K562 (cell line): ENCODE data around the gene ZBTB46. TPM values are rescaled to one million over a fixed set of nuclear protein-coding genes. Genes with fewer than 3 reads are reported as not detected.

Experiments used
- ATAC-seq: fragments of 200-7000 bp; cut with Tn5 transposase; 3 replicates; pipeline ENCODE4 v1.9.1; 2020; ENCODE audit warnings: moderate library complexity
- BruUV-seq: library from RNA; stranded (reverse); fragments of 400-500 nt; replicated peaks from 2 replicates; lab custom pipeline; 2021; lab: Mats Ljungman, UMichigan
- CTCF ChIA-PET: fragments of 300-600 bp; formaldehyde crosslinking; extraction: SDS; loops from one replicate; lab custom pipeline; 2021; ENCODE audit warnings: low intra/inter-chr PET ratio; lab: Yijun Ruan, JAX
- POLR2A ChIA-PET: fragments of 300-600, 350-650 bp; sonication (Branson Sonifier 250); formaldehyde crosslinking; extraction: SDS; loops from one replicate; lab custom pipeline; 2021; ENCODE audit warnings: antibody characterized with exemption, inconsistent platforms; lab: Yijun Ruan, JAX
- DNase-seq, 4 experiments: peaks; one replicate each; pipeline versions ENCODE4 v3.0.0 to v3.0.0-alpha.2; 2011 to 2018; ENCODE audit warnings: low spot score in 3 of 4, mixed read lengths in 3 of 4; ENCODE audit errors: extremely low read depth in 1 of 4
- FAIRE-seq: peaks from 2 replicates; lab custom pipeline; 2011; peaks lifted over from hg19 to GRCh38; lab: Jason Lieb, UNC
- H2AFZ ChIP-seq: 2 replicates; pipeline ENCODE4 v1.6.0; 2011; ENCODE audit warnings: low read depth, low read length, control low read depth, inconsistent platforms
- H3K27ac ChIP-seq: fragments of 200-600 bp; 3 replicates; pipeline ENCODE4 v1.8.0; 2011; ENCODE audit warnings: low read depth, mild to moderate bottlenecking, control low read depth, inconsistent platforms, low read length, moderate library complexity, mixed read lengths; ENCODE audit errors: extremely low read depth
- H3K27me3 ChIP-seq, 2 experiments: fragments of 300-600 bp in 1 of 2; 2 replicates in 1 of 2; 3 replicates in 1 of 2; pipeline versions ENCODE4 v1.6.0 to v1.8.0; 2011; ENCODE audit warnings: inconsistent platforms in 2 of 2, low read length in 2 of 2, mild to moderate bottlenecking in 1 of 2, mixed read lengths in 1 of 2, moderate library complexity in 1 of 2; ENCODE audit not compliant: control insufficient read depth in 2 of 2, insufficient read depth in 2 of 2
- H3K36me3 ChIP-seq: fragments of 300-600 bp; 3 replicates; pipeline ENCODE4 v1.8.0; 2011; ENCODE audit warnings: mild to moderate bottlenecking, low read length, inconsistent platforms; ENCODE audit not compliant: control insufficient read depth, insufficient read depth
- H3K4me1 ChIP-seq, 2 experiments: fragments of 200-600 bp in 1 of 2; replicated peaks in 1 of 2; 2 replicates in 1 of 2; 3 replicates in 1 of 2; pipeline versions ENCODE4 v1.5.1 to v1.8.0; 2011; ENCODE audit warnings: inconsistent platforms in 2 of 2, low read length in 2 of 2, mild to moderate bottlenecking in 1 of 2, mixed read lengths in 1 of 2, moderate library complexity in 1 of 2; ENCODE audit not compliant: control insufficient read depth in 2 of 2, insufficient read depth in 2 of 2
- H3K4me2 ChIP-seq: 2 replicates; pipeline ENCODE4 v1.6.1; 2011; ENCODE audit warnings: low read length, control low read depth, inconsistent platforms, mixed read lengths; ENCODE audit not compliant: insufficient read depth
- H3K4me3 ChIP-seq: fragments of 200-600 bp; sonication (generic), shearing (Covaris generic); 2 replicates; pipeline ENCODE4 v1.5.1; 2016; ENCODE audit warnings: control low read depth, inconsistent platforms
- H3K79me2 ChIP-seq: fragments of 200-600 bp; 3 replicates; pipeline ENCODE4 v1.8.0; 2011; ENCODE audit warnings: low read length, inconsistent platforms; ENCODE audit not compliant: control insufficient read depth, insufficient read depth
- H3K9ac ChIP-seq, 2 experiments: 2 replicates each; pipeline versions ENCODE4 v1.6.0 to v1.6.1; 2011; ENCODE audit warnings: low read depth in 2 of 2, low read length in 2 of 2, control low read depth in 1 of 2, inconsistent platforms in 1 of 2, mild to moderate bottlenecking in 1 of 2, mixed read lengths in 1 of 2; ENCODE audit not compliant: insufficient read depth in 1 of 2
- H3K9me1 ChIP-seq: one replicate; pipeline ENCODE4 v1.6.0; 2011; ENCODE audit warnings: inconsistent platforms, mild to moderate bottlenecking, low read length, moderate library complexity; ENCODE audit not compliant: control insufficient read depth, insufficient read depth
- H3K9me3 ChIP-seq: replicated peaks from 2 replicates; pipeline ENCODE4 v1.5.1; 2011; ENCODE audit warnings: low read depth, low read length, inconsistent platforms; ENCODE audit not compliant: control insufficient read depth, insufficient read depth
- H4K20me1 ChIP-seq: replicated peaks from 2 replicates; pipeline ENCODE4 v1.6.1; 2011; ENCODE audit warnings: low read length, inconsistent platforms, mixed read lengths; ENCODE audit not compliant: control insufficient read depth, insufficient read depth
- CBX3 ChIP-seq, 2 experiments: IDR thresholded peaks; 1 replicate in 1 of 2; 2 replicates in 1 of 2; pipeline ENCODE4 v1.6.1; 2012; ENCODE audit warnings: inconsistent platforms in 2 of 2, low read length in 2 of 2, borderline replicate concordance in 1 of 2, control low read depth in 1 of 2
- CCAR2 ChIP-seq: fragments of 200-400 bp; formaldehyde crosslinking; IDR thresholded peaks from 2 replicates; pipeline ENCODE4 v1.6.1; 2017; ENCODE audit warnings: mild to moderate bottlenecking, low read depth, low read length
- NFIC ChIP-seq: fragments of 450-650 bp; IDR thresholded peaks from 2 replicates; pipeline ENCODE4 v1.6.1; 2017; ENCODE audit warnings: mild to moderate bottlenecking, inconsistent platforms
- POLR2G ChIP-seq: fragments of 200-400 bp; formaldehyde crosslinking; IDR thresholded peaks from 2 replicates; pipeline ENCODE4 v1.6.1; 2017; ENCODE audit warnings: low read depth, mild to moderate bottlenecking, antibody characterized with exemption, low read length, moderate library complexity
- WGBS: fragments of 100-300 bp; shearing (Covaris generic); methylation state at CpG from one replicate; pipeline ENCODE4 v1.1.6; 2016; ENCODE audit warnings: low coverage, mixed read lengths; ENCODE audit not compliant: insufficient coverage; ENCODE audit errors: missing lambda C conversion rate; 5-methylcytosine and 5-hydroxymethylcytosine counted together
- in situ Hi-C: fragments of 300-500 bp; cut with MboI; formaldehyde crosslinking; loops from 4 replicates; pipeline ENCODE4 v1.15.0; 2018; ENCODE audit warnings: inconsistent platforms, mixed read lengths
- intact Hi-C: fragments of 100-400 bp; cut with micrococcal nuclease; formaldehyde crosslinking; loops from 2 replicates; pipeline ENCODE4 v1.14.2; 2022
- polyA plus RNA-seq, 8 experiments: library from polyadenylated mRNA; depleted of rRNA in 4 of 8; stranded (reverse) in 5 of 8; unstranded in 3 of 8; fragments of >200 nt; fragmentation: Nextera tagmentation in 2 of 8; fragmentation: Illumina TruSeq in 1 of 8; extraction: Ambion mirVana in 2 of 8; extraction: Trizol in 1 of 8; gene quantifications; 2 replicates each; pipeline versions ENCODE4 v1.2.1 to v1.2.3, GENCODE V29; 2011 to 2014; ENCODE audit warnings: inconsistent platforms in 1 of 8, missing spikeins in 1 of 8
- total RNA-seq, 7 experiments: library from RNA; depleted of rRNA in 6 of 7; stranded (reverse); fragments of >200 nt in 6 of 7; fragmentation: Illumina TruSeq in 2 of 7; extraction: Trizol in 2 of 7; gene quantifications; 2 replicates each; pipeline versions ENCODE4 v1.2.1 to v1.2.3, GENCODE V29; 2011 to 2021; ENCODE audit warnings: low replicate concordance in 1 of 7
- TF ChIP-seq, protein P1 (sequence below): fragments of 250-450 bp; sonication (Bioruptor Pico); IDR thresholded peaks from 2 replicates; pipeline ENCODE4 v1.4.0; 2020; ENCODE audit warnings: borderline replicate concordance

ZBTB46 gene
- total and polyA plus RNA-seq, 9 of the 15 experiments (the other 6 are each of a cell fraction or from before 2014, with no cell fraction given): 0.29 to 4.1 (median 1.1) TPM

DNA sequence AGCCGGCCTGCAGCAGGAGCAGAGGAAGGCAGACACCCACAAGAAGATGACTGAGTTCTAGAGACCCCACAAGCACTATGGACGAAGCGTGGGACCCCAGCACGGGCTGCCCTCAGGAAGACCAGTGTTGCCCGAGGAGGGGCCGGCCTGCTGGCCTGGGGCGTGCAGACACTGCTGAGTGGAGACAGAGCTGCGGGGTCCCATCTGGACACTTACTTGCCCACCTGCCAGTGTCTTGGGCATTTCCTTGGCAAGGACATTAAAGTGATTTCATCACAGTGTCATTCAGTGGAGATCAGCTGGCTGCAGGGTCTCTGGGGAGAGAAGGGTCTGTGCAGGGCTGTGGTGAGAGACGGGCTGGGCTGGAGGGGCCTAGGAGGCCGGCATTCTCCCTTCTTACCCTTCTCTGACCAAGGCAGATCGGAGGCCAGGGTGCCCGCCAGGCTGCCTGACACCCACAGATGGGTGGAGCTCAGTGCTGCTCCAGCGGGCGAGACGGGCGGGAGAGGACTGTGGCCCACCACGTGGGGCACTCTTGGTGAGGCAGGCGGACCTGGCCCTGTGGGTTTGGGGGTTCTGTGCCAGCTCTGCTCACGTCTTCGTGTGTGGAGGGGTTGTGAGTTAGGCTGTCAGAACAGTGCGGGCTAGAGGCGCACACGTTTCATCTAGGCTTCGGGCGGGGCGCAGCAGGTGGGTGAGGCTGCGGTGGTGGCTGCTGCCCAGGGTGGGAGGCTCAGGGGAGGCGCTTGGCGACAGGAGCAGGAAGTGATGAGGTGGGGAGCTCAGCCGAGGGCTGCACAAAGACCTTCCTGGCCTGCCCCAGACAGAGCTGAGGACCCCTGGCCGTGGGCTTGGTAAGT lies 95.0 kb downstream of the ZBTB46 start, which contains the start of gene LIME1:
Gene LIME1, plus strand, starts transcription at position 806 of the 860 bp plus-strand sequence. CDS start 886 bp downstream, outside the sequence.
- no peak within 1 kb of the TSS for H2AFZ ChIP-seq
- TF ChIP-seq CCAR2 (no peak), POLR2G (peak; percentile 29), CBX3 (IDR thresholded peaks at IDR 0.05; ENCODE audit: borderline replicate concordance in 1 of 2, low read length in 2 of 2) (no peak), NFIC (no peak)
- TF ChIP-seq, protein P1, sequence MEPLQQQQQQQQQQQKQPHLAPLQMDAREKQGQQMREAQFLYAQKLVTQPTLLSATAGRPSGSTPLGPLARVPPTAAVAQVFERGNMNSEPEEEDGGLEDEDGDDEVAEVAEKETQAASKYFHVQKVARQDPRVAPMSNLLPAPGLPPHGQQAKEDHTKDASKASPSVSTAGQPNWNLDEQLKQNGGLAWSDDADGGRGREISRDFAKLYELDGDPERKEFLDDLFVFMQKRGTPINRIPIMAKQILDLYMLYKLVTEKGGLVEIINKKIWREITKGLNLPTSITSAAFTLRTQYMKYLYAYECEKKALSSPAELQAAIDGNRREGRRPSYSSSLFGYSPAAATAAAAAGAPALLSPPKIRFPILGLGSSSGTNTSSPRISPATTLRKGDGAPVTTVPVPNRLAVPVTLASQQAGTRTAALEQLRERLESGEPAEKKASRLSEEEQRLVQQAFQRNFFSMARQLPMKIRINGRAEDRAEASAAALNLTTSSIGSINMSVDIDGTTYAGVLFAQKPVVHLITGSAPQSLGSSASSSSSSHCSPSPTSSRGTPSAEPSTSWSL (CRISPR knock-in tag): no peak
- TF ChIP-seq, all 486 proteins: peak for 1
- FAIRE-seq (no peak), DNase-seq (peak in 3 of 4 experiments; percentile 8 to 12 (median 11)), ATAC-seq (no peak)
- peaks cover 5 to 69% of the 10 kb centered on the region in 2 experiments; a peak in 4 of 5 replicates for H3K4me1 ChIP-seq
- intact Hi-C loops: no loop called here
- H3K9me1 ChIP-seq: no peaks in the 10 kb centered on the region
- H3K9me3 ChIP-seq: peaks cover 4% of the 10 kb centered on the region
- H3K36me3 ChIP-seq: peaks cover 55% of the 10 kb centered on the region; the same call in 2 of the 3 replicates
- CTCF ChIA-PET: no interaction called here
- in situ Hi-C loops: no loop called here
- no peak within 1 kb of the TSS for H3K27ac ChIP-seq
- peaks cover 4% of the 10 kb centered on the region; the same call in 1 of the 2 replicates for H4K20me1 ChIP-seq
- peak within 1 kb of the TSS in 1 of 2 experiments; percentile 14; a peak in 1 of 4 replicates for H3K9ac ChIP-seq
- H3K27me3 ChIP-seq: no peaks in the 10 kb centered on the region
- no peak within 1 kb of the TSS for H3K4me2 ChIP-seq
- peaks cover 23% of the 10 kb centered on the region for H3K79me2 ChIP-seq
- no peak within 1 kb of the TSS for H3K4me3 ChIP-seq
- 84% methylated on average over 28 of the region's 31 CpGs for WGBS
- BruUV-seq: no TSS peak
- POLR2A ChIA-PET: interaction anchor here (0.5 to 1.5 kb wide), 5 partner anchors 8 to 327 kb away, joined by 3 to 6 read pairs (median 3); no protein-coding TSS in a partner anchor
